Measurements from ENCODE around the gene FAM50B. TPM values are rescaled to one million over a fixed set of nuclear protein-coding genes. Genes with fewer than 3 reads are reported as not detected.

The FAM50B gene
- total RNA-seq, 2 donors from 2014 or later, result 9.9 to 15.6 TPM

DNA sequence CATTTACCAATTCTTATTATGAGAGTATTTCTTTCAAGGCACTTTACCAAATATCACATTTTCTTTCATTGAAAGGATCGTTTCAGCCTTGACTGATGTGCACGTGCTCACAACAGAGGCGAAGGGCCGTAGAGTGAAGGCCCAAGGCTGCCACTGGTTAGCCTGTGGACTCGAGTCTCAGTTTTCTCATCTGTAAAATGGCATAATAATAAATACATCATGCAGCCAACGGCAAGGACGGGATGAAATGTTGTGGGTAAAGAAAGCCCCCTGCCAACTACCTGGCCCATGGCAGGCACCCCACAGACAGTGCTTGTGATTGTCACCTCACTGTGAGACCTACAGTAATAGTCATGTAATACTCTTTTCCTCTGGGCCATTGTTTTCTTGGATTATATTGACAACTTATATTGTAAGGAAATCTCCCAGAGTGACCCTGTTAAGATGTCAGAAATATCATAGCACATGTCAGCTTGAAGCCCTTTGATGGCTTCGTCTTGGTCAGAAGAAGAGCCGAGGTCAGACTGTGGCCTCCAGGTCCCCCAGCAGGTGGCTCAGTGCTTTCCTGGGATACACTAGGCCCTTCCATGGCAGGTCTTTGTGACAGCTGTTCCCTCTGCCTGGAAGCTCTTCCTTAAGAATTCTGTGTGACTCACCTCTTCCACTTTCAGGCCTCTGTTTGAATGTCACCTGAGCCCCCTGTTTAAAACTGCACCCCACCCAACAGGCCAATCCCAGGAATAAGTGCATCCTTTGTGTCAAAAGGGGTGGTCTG is 36.3 kb downstream of the FAM50B start:
- intact Hi-C loops (cut with DNase I), result loop anchor here (5.0 to 10.0 kb wide), 2 partner anchors 49 to 138 kb away; no protein-coding TSS in a partner anchor
- DNase-seq, result peak; percentile 59 to 71 (median 60)
- TF ChIP-seq, protein P1, sequence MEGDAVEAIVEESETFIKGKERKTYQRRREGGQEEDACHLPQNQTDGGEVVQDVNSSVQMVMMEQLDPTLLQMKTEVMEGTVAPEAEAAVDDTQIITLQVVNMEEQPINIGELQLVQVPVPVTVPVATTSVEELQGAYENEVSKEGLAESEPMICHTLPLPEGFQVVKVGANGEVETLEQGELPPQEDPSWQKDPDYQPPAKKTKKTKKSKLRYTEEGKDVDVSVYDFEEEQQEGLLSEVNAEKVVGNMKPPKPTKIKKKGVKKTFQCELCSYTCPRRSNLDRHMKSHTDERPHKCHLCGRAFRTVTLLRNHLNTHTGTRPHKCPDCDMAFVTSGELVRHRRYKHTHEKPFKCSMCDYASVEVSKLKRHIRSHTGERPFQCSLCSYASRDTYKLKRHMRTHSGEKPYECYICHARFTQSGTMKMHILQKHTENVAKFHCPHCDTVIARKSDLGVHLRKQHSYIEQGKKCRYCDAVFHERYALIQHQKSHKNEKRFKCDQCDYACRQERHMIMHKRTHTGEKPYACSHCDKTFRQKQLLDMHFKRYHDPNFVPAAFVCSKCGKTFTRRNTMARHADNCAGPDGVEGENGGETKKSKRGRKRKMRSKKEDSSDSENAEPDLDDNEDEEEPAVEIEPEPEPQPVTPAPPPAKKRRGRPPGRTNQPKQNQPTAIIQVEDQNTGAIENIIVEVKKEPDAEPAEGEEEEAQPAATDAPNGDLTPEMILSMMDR (IDR thresholded peaks at IDR 0.05), result peak in 6 of 7 experiments; percentile 26 to 68 (median 58)
- no peak for TF ChIP-seq POLR2A (IDR thresholded peaks at IDR 0.05)
- Histone ChIP-seq H3K27me3 (no peaks in the 10 kb centered on the region), H3K4me3 (no peak overlapping the region), H3K27ac (no peak overlapping the region), H3K4me1 (no peaks in the 10 kb centered on the region), H3K9me3 (no peaks in the 10 kb centered on the region), H3K36me3 (replicated peaks in 1 of 2; ENCODE audit: insufficient read depth in 1 of 2, low read depth in 2 of 2) (no peaks in the 10 kb centered on the region)
- 75 to 78% methylated on average over 9 of the region's 9 CpGs for WGBS, 2 donors
- peak; percentile 80 for ATAC-seq

DNA sequence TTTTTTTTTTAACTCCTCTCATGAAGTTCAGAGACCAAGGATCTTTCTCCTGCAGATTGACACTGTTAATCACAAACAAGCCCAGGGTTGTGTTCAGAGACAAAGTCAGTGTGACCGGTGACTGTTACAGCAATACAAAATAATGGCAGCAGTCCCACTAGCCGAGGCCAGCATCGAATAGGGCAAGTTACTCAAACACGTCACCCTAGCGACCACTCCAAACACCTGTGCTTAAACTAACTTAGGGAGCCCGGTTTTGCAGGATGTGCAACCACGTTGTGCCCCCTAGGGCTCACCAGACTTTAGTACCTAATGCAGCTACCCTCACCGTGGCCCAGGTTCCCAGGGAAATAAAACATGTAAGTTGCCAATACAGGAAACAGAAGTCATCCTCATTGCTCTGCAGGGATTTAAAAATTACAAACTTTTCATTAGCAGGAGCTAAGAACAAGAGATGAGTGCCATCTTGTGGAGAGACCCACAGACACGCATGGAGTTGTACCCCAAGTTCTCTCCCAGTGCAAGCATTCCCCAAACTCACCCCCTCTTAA is 38.1 kb downstream of the FAM50B start:
- Histone ChIP-seq H3K9me3 (no peaks in the 10 kb centered on the region), H3K27me3 (no peaks in the 10 kb centered on the region), H3K4me1 (peaks cover 4% of the 10 kb centered on the region), H3K36me3 (replicated peaks in 1 of 2; ENCODE audit: insufficient read depth in 1 of 2, low read depth in 2 of 2) (no peaks in the 10 kb centered on the region), H3K27ac (no peak overlapping the region), H3K4me3 (no peak overlapping the region)
- WGBS, 2 donors, result 52 to 66% methylated on average over 9 of the region's 9 CpGs
- intact Hi-C loops (cut with DNase I), result loop anchor here (5.0 to 10.0 kb wide), 2 partner anchors 48 to 140 kb away; no protein-coding TSS in a partner anchor
- DNase-seq, result no peak
- TF ChIP-seq POLR2A (IDR thresholded peaks at IDR 0.05), result no peak
- TF ChIP-seq, protein P1 (IDR thresholded peaks at IDR 0.05), result peak in 5 of 7 experiments; percentile 21 to 41 (median 32)
- no peak for ATAC-seq

- DNase-seq (no peak), ATAC-seq (no peak)
- Histone ChIP-seq H3K4me1 (peaks cover 4% of the 10 kb centered on the region), H3K4me3 (no peak overlapping the region), H3K36me3 (replicated peaks in 1 of 2; ENCODE audit: insufficient read depth in 1 of 2, low read depth in 2 of 2) (no peaks in the 10 kb centered on the region), H3K27ac (no peak overlapping the region), H3K9me3 (no peaks in the 10 kb centered on the region), H3K27me3 (no peaks in the 10 kb centered on the region)
- TF ChIP-seq, protein P1 (IDR thresholded peaks at IDR 0.05), result no peak
- TF ChIP-seq POLR2A (IDR thresholded peaks at IDR 0.05), result no peak
- WGBS, 2 donors, result 76 to 77% methylated on average over 15 of the region's 15 CpGs
- intact Hi-C loops (cut with DNase I), result loop anchor here (5.0 to 10.0 kb wide), 2 partner anchors 46 to 141 kb away; no protein-coding TSS in a partner anchor
Observed at GRCh38 chr6:3888153-3888957, 39.2 kb downstream of the FAM50B start.

DNA sequence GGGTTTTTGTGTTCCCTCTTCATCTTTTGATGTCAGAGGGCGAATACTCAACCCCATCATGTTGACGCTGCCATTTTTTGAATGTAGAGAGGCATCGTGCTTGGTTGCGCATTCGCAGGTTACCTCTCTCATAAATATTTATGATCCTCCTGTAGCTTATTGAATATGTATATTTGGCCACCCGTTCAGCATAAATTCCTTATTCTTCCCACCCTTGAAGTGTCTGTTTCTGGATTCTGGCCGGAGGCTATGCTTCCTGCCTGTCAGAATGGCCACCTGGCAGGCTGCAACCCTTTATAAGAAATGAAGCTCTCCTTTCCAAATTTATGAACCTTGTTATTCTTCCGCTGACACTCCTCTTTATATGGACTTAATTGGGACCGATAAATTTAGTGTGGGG is 40.9 kb downstream of the FAM50B start:
- Histone ChIP-seq H3K27me3 (no peaks in the 10 kb centered on the region), H3K27ac (no peak overlapping the region), H3K9me3 (no peaks in the 10 kb centered on the region), H3K4me3 (no peak overlapping the region), H3K36me3 (replicated peaks in 1 of 2; ENCODE audit: insufficient read depth in 1 of 2, low read depth in 2 of 2) (no peaks in the 10 kb centered on the region), H3K4me1 (peaks cover 4% of the 10 kb centered on the region)
- DNase-seq (no peak), ATAC-seq (no peak)
- intact Hi-C loops (cut with DNase I), result no loop called here
- WGBS, 2 donors, result 87 to 90% methylated on average over 9 of the region's 9 CpGs
- TF ChIP-seq POLR2A (IDR thresholded peaks at IDR 0.05), result no peak
- TF ChIP-seq, protein P1 (IDR thresholded peaks at IDR 0.05), result no peak
